ENCODE measurements around the gene MUC6.

DNA sequence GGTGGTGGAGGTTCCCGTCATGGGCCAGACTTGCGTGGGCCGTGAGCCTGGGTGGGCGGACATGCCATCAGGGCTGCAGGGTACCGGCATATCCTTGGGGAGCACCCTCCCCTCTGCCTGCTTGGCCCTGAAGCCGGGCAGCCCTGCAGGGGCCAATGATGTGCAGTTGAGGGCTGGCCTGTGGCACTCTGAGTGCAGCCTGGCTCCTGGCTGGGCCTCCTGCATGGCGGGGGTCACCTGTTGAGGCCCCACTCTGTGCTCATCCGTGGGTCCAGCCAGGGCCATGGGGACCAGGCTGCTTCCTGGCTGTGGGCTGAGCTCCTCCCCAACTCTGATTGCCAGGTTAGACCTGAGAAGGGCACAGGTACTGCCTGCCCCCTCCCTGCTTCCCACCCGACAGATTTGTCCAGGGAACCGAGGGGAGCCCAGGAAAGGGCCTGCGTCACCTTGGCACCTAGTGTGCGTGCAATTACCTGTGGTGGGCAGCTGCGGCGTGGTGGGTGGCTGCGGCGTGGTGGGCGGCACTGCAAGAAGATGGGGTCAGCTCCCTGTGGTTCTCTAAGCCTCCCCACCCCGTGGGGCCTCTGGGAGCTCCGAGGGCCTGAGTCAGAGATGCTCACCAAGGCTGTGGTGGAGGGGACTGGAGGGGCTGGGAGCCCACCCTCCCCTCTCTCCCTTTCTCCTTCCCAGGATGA, 16.2 kb downstream of the MUC6 start:
- TF ChIP-seq, protein P1, sequence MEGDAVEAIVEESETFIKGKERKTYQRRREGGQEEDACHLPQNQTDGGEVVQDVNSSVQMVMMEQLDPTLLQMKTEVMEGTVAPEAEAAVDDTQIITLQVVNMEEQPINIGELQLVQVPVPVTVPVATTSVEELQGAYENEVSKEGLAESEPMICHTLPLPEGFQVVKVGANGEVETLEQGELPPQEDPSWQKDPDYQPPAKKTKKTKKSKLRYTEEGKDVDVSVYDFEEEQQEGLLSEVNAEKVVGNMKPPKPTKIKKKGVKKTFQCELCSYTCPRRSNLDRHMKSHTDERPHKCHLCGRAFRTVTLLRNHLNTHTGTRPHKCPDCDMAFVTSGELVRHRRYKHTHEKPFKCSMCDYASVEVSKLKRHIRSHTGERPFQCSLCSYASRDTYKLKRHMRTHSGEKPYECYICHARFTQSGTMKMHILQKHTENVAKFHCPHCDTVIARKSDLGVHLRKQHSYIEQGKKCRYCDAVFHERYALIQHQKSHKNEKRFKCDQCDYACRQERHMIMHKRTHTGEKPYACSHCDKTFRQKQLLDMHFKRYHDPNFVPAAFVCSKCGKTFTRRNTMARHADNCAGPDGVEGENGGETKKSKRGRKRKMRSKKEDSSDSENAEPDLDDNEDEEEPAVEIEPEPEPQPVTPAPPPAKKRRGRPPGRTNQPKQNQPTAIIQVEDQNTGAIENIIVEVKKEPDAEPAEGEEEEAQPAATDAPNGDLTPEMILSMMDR (IDR thresholded peaks at IDR 0.05), result no peak
- no peak for TF ChIP-seq POLR2A (IDR thresholded peaks at IDR 0.05)

All from testis (tissue), 2 donors.